Measurements from ENCODE around the gene ASB10.

Gene ASB10

DNA sequence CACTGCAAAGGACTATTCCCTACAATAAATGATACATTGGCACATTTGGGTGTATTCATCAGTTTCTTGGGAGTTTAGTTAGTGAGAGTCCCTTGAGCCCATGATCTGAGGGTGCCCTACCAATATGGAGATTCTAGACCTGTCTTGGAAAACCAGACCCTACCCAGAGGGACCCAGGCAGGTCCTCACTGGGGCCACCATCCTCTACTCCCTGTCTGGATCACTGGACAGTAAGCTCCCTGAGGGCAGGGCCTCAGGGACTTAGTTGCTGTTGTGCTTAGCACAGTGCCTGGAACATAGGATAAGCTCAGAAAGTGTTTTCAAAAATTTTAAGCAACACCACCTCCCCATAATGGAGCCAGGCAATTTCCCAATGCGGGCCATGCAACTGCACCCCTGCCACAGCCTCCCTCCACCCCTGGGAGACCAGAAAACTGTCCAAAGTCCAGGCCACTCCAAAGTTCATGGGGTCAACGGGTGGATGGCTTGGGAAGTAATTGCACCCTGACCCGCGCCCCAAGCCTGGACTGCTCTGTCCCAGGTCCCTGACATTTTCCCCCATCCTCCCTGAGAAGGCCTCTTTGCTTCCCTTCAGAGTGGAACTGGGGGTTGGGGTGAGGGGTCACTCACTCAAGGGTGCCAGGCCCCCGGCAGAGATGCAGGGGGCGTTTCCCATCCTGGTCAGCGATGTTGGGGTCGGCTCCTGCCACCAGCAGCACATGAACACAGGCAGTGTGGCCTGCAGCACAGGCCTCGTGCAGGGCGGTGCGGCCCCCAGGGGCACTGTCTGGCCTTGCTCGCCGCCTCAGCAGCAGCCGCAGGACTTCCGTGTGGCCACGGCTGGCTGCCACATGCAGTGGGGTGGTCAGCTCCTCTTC is 1.0 kb downstream of the ASB10 start:
- no peaks in the 10 kb centered on the region for H3K36me3 Mint-ChIP-seq
- H3K4me3 Mint-ChIP-seq, result no peak overlapping the region
- peaks cover 21% of the 10 kb centered on the region for H3K27me3 Mint-ChIP-seq
- no peaks in the 10 kb centered on the region for H3K9me3 Mint-ChIP-seq
- DNase-seq (ENCODE audit: low spot score in 2 of 2), result no peak
- H3K4me1 Mint-ChIP-seq, result peaks cover 6% of the 10 kb centered on the region
- no peak for ATAC-seq (ENCODE audit: low read depth)
- H3K27ac Mint-ChIP-seq, result no peak overlapping the region

DNA sequence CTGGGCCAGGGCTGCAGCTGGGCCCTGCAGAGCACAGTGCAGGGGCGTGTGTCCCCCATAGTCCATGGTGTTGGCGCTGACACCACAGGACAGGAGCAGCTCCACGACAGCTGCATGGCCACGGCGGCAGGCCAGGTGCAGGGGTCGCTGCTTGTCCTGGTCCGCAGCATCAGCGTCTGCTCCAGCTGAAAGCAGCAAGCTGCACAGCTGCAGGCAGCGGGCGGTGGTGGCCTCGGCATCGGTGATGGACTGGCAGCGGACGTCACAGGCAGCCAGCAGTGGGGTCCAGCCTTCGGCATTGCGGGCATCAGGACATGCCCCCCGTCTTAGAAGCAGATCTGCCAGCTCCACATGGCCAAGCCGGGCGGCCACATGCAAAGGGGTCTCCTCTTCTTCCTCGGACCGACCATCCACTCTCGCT is 6.0 kb downstream of the ASB10 start:
- no peaks in the 10 kb centered on the region for H3K4me1 Mint-ChIP-seq
- peaks cover 21% of the 10 kb centered on the region for H3K27me3 Mint-ChIP-seq
- no peak overlapping the region for H3K27ac Mint-ChIP-seq
- H3K4me3 Mint-ChIP-seq, result no peak overlapping the region
- DNase-seq (ENCODE audit: low spot score in 2 of 2), result no peak
- ATAC-seq (ENCODE audit: low read depth), result no peak
- H3K9me3 Mint-ChIP-seq, result no peaks in the 10 kb centered on the region
- no peaks in the 10 kb centered on the region for H3K36me3 Mint-ChIP-seq

DNA sequence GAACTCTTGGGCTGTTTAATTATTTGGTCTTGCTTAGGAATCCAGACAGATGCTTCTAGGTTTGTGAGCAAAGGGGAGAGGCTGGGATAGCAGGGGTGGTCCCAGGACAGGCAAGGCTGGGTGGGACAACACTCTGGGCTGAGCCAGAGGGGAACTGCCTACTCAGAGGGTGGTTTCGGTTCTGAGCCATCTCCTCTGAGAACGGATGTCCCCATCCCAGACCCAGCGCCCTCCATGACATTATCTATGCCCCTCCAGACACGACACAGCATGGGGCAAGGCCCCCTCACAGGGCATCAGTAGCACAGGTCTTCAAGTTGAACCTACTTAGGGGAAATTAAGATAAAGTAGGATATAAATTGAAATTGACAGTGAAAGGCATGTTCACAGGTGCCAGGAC is 7.1 kb downstream of the ASB10 start:
- DNase-seq (ENCODE audit: low spot score in 2 of 2) (no peak), ATAC-seq (ENCODE audit: low read depth) (no peak)
- no peaks in the 10 kb centered on the region for H3K4me1 Mint-ChIP-seq
- H3K9me3 Mint-ChIP-seq, result no peaks in the 10 kb centered on the region
- no peak overlapping the region for H3K4me3 Mint-ChIP-seq
- peaks cover 19% of the 10 kb centered on the region for H3K27me3 Mint-ChIP-seq
- no peaks in the 10 kb centered on the region for H3K36me3 Mint-ChIP-seq
- no peak overlapping the region for H3K27ac Mint-ChIP-seq

DNA sequence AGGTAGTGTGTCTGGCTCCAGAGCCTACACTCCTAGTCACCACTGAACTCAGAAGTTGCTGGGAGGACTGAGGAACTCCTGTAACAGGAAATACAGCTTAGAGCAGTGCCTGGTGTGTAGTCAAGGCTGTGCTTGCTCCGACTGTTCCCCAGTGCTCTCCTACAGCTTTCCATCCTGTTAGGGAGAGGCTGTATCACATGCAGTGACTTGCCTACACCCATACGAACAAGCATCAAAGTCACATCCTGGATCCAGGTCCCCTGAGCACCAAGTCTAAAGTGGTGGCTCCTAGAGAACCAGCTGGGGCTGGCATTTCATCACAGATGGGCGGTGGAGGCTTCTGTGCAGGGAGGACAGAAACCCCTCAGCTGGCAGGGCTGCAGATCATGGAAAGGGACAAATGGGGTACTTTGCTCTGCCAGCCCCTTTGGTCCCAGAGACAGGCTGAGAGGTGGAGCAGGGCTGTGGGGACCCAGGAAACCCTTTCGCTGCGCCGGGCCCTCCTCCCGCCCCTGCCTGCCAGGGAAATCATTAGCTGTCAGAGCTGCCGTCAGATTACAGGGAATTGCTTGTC is 7.7 kb downstream of the ASB10 start:
- ATAC-seq (ENCODE audit: low read depth) (no peak), DNase-seq (ENCODE audit: low spot score in 2 of 2) (no peak)
- Mint-ChIP-seq H3K27me3 (peaks cover 19% of the 10 kb centered on the region), H3K27ac (no peak overlapping the region), H3K4me3 (no peak overlapping the region), H3K9me3 (no peaks in the 10 kb centered on the region), H3K36me3 (no peaks in the 10 kb centered on the region), H3K4me1 (no peaks in the 10 kb centered on the region)

DNA sequence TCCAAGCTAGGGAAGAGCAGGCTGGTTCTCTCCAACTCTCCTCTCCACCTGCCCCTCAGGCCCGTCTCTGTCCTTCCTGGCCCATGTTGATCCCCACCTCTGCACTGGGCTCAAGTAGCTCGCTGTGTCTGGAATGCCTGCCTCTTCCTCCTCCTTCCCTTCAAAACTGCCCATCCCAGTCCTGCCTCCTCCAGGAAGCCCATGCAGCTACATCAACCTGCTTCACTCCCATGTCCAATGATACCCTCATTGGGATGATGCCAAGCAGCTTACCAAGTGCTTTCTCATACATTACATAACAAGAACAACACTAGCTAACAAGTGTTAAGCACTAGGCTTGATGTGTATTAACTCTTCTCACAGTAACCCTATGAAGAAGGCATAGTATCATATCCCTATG is 8.2 kb downstream of the ASB10 start:
- no peaks in the 10 kb centered on the region for H3K9me3 Mint-ChIP-seq
- no peak overlapping the region for H3K27ac Mint-ChIP-seq
- H3K4me3 Mint-ChIP-seq, result no peak overlapping the region
- DNase-seq (ENCODE audit: low spot score in 2 of 2) (no peak), ATAC-seq (ENCODE audit: low read depth) (no peak)
- H3K36me3 Mint-ChIP-seq, result no peaks in the 10 kb centered on the region
- no peaks in the 10 kb centered on the region for H3K4me1 Mint-ChIP-seq
- H3K27me3 Mint-ChIP-seq, result peaks cover 19% of the 10 kb centered on the region

DNA sequence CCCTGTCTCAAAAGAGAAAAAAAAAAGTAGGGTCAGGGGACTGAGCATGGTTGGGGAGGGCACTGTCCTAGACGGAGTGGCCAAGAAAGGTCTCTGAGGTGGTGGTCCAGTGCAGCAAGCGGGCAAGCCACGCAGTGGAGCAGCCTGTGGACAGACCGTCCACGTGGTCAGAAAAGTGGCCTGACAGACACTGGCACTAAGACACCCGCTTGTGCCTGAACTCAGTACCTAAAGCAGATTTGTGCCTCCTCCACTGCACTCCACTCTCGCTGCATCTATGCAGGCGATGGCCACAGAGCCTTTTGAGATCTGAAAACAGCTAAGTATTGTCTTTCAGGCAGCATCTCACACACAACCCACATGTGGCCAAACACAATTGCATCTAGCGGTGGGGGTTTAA is 8.8 kb downstream of the ASB10 start:
- ATAC-seq (ENCODE audit: low read depth), result no peak
- peaks cover 21% of the 10 kb centered on the region for H3K27me3 Mint-ChIP-seq
- peaks cover 2% of the 10 kb centered on the region for H3K4me1 Mint-ChIP-seq
- no peak for DNase-seq (ENCODE audit: low spot score in 2 of 2)
- no peak overlapping the region for H3K4me3 Mint-ChIP-seq
- peaks cover 1% of the 10 kb centered on the region for H3K36me3 Mint-ChIP-seq
- no peaks in the 10 kb centered on the region for H3K9me3 Mint-ChIP-seq
- H3K27ac Mint-ChIP-seq, result no peak overlapping the region

DNA sequence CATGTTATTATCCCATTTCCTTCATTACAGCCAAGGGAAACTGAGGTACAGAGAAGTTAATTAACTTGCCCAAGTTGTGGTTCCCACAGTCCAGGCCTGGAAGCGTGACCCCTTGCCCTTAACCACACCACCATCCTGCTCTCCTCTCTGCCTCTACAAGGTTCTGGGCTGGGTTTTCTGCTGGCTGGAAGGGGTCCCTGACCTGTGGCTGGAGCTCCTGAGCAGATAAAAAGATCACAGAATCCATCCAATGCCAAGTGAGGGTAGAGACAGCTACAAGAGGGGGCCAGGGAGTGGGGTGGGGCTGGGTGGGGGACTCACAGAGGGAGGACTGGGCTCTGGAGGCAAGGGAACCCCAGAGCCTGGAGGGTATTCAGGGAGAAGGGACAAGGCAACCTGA is 9.7 kb downstream of the ASB10 start:
- H3K27ac Mint-ChIP-seq, result no peak overlapping the region
- ATAC-seq (ENCODE audit: low read depth), result no peak

DNA sequence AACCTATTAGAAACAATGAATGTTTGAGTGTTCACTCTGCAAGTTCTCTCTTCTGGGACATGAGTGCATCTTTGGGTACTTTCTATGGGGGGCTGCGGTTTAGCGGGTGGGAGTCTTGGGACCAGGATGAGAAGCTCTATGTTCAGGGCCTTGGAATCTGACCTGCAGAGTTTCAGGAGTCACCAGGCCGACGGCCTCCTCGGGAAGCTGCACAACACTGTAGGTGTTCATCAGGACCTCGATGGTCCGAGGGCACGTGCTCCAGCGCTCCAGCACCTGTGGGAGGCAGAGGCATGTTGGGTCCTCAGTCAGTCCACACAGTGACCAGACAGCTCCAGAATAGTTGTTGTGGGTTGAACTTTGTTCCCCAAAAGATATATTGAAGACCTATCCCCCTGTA is 10.6 kb downstream of the ASB10 start:
- H3K36me3 Mint-ChIP-seq, result peaks cover 2% of the 10 kb centered on the region
- H3K4me3 Mint-ChIP-seq, result no peak overlapping the region
- H3K27me3 Mint-ChIP-seq, result peaks cover 25% of the 10 kb centered on the region
- ATAC-seq (ENCODE audit: low read depth), result no peak
- no peaks in the 10 kb centered on the region for H3K9me3 Mint-ChIP-seq
- H3K27ac Mint-ChIP-seq, result no peak overlapping the region
- no peak for DNase-seq (ENCODE audit: low spot score in 2 of 2)
- peaks cover 9% of the 10 kb centered on the region for H3K4me1 Mint-ChIP-seq

More for the DNA sequence above, 9.7 kb downstream of the ASB10 start:
- DNase-seq (ENCODE audit: low spot score in 2 of 2), result no peak
- peaks cover 9% of the 10 kb centered on the region for H3K4me1 Mint-ChIP-seq
- H3K9me3 Mint-ChIP-seq, result no peaks in the 10 kb centered on the region
- H3K27me3 Mint-ChIP-seq, result peaks cover 27% of the 10 kb centered on the region
- H3K4me3 Mint-ChIP-seq, result no peak overlapping the region
- H3K36me3 Mint-ChIP-seq, result peaks cover 2% of the 10 kb centered on the region

DNA sequence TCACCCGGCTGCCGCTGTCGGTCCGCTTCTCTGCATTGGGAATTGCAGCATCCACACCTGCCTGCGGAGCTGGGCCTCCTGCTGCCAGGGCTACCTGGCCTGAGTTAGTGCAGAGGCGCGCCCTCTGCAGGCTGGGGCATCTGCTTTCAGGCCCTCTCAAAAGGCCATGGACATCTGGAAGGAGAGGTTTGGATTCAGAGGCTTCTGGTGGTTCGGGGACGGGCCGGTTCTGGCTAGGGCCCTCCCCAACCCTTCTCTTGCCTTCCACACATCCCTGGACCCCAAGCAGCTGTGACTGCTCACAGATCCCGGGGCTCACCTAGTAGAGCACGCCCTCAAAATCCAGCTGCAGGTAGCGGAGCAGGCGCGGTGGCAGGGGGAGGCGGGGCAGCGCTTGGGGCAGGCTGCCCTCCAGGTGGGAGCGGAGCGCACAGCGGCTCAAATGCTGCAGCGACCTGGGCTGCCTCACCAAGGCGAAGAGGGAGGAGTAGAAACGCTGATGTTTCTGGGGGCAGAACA is 11.2 kb downstream of the ASB10 start:
- H3K27ac Mint-ChIP-seq, result no peak overlapping the region
- H3K27me3 Mint-ChIP-seq, result peaks cover 29% of the 10 kb centered on the region
- ATAC-seq (ENCODE audit: low read depth) (no peak), DNase-seq (ENCODE audit: low spot score in 2 of 2) (no peak)
- H3K4me1 Mint-ChIP-seq, result peaks cover 9% of the 10 kb centered on the region
- H3K36me3 Mint-ChIP-seq, result peaks cover 2% of the 10 kb centered on the region
- H3K9me3 Mint-ChIP-seq, result no peaks in the 10 kb centered on the region
- H3K4me3 Mint-ChIP-seq, result no peak overlapping the region

DNA sequence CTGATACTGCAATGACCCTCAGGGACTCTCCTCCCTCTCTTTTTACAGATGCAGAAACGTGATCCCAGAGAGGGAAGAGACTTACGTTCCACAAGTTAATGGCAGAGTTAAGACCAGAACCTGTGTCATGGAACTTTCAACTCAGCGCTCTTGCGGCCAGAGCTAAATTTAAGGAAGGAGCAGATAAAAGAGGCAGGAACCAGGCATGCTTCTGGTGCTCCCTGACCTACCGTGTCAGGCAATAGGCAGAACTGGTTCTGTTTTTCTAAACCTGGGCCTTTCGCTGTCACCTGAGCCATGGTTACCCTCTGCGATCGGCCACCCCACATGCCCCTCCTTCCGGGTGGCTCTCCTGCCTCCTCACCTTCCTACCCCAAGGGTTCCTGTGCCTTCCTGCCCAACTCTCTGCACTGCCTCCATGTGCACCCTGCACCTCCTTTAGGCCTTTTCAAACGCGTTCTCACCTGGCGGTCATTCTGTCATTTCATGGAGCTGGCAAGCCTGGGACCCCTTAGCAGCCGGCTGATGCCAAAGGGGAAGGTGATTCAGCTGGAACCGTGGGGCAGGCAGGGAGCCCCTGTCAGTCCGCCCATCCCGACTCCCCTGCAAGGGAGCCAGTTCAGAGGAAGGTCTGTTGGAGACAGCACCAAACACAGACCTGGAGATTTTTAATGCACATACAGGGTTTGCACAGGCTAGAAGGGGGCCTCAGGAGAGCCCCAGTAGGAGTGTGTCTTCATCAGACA is 11.8 kb downstream of the ASB10 start:
- Mint-ChIP-seq H3K9me3 (no peaks in the 10 kb centered on the region), H3K36me3 (peaks cover 2% of the 10 kb centered on the region), H3K4me1 (peaks cover 9% of the 10 kb centered on the region), H3K27me3 (peaks cover 24% of the 10 kb centered on the region), H3K27ac (no peak overlapping the region), H3K4me3 (no peak overlapping the region)
- DNase-seq (ENCODE audit: low spot score in 2 of 2), result no peak
- ATAC-seq (ENCODE audit: low read depth), result no peak

DNA sequence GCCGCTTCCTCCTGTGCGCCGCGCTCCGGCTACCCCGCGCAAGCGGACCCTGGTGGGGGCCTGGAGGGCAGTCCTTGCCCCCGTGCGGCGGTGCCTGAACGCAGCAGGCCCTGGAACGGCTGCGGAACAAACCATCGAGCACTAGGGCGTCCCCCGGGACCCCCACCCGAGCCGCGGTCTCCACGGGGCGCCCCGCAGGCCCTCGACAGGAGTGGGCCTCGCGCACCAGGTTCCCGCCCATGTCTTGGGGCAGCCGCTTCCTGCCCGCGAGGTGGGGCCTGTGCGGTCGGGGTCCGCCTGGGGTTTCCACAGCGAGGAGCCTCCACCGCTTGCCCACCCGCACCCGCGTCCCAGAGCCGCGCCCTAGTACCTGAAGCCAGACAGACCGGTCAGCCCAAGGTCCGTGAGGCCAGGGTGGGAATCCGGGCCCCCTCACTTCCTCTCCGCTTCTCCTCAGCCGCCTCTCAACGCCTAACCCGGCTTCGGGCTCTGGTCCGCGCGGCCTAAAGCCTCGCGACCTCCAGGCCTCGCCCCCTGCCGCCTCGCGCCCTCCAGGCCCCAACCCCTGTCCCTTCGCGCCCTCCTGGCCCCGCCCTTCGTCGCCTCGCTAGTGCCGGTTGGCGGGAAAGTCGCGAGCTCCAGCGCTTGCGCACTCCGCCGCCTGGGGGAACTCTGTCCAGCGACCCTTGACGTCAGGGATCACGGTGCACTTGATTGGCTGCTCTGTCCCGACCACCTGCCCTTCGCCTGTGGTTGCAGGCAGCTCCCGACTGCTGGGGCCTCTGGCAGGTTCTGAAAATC is 12.6 kb downstream of the ASB10 start:
- ATAC-seq (ENCODE audit: low read depth), result peak; percentile 59
- Mint-ChIP-seq H3K27ac (no peak overlapping the region), H3K4me3 (no peak overlapping the region), H3K9me3 (no peaks in the 10 kb centered on the region), H3K27me3 (peaks cover 26% of the 10 kb centered on the region), H3K36me3 (peaks cover 2% of the 10 kb centered on the region), H3K4me1 (peaks cover 9% of the 10 kb centered on the region)
- no peak for DNase-seq (ENCODE audit: low spot score in 2 of 2)

DNA sequence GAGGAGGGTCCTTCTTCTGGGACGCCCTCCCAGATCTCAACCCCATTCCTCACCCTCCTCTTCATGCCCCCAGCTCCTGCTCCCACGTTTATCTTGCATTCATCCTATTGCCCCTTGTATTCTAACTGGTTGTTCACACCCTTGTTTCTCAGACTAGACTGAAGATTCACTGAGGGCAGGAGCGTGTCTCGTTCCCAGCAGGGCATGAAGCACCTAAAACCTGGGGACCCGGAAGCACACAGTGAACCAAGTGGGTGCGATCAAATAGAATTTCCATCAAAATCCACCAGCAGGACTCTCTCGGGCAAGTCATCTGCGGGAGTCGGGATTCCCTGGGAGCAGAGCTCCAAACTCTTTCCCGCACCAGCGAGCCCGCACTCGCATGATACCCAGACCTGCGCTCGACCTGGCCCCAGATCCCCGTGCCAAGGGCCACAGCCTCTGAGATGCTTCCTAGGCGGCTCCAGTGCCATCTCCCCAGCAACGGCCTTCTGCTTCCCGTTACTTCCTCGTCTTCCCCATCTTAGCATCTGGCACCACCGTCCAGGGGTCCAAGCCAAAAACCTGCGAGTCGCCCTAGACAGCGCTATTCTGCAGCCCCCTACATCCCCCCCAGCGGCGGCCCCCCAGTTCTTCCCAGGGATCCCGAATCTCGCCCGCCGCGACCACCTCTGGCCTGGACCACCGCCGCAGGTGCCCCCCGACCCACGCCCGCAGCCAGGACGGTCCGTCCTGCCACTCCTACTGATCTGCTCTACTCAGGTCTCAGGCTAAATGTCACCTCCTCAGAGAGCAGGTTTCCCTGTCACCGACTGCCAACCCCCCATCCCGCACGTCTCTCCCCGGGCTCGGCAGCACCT is 13.4 kb downstream of the ASB10 start:
- peaks cover 2% of the 10 kb centered on the region for H3K36me3 Mint-ChIP-seq
- peaks cover 30% of the 10 kb centered on the region for H3K27me3 Mint-ChIP-seq
- H3K27ac Mint-ChIP-seq, result peak overlapping the region; percentile 41
- H3K4me3 Mint-ChIP-seq, result no peak overlapping the region
- DNase-seq (ENCODE audit: low spot score in 2 of 2) (no peak), ATAC-seq (ENCODE audit: low read depth) (no peak)
- peaks cover 11% of the 10 kb centered on the region for H3K4me1 Mint-ChIP-seq
- H3K9me3 Mint-ChIP-seq, result no peaks in the 10 kb centered on the region

Data from memory B cell (primary cell).